Stimulated activated naive CD4-positive, alpha-beta T cell treated with Interleukin-2 at 50 U/mL for 16 hours (primary cell): ENCODE data around the gene POLR1A.

Experiments used
- DNase-seq: peaks from one replicate; lab custom pipeline; 2025; lab: John Stamatoyannopoulos, UW

POLR1A gene

DNA sequence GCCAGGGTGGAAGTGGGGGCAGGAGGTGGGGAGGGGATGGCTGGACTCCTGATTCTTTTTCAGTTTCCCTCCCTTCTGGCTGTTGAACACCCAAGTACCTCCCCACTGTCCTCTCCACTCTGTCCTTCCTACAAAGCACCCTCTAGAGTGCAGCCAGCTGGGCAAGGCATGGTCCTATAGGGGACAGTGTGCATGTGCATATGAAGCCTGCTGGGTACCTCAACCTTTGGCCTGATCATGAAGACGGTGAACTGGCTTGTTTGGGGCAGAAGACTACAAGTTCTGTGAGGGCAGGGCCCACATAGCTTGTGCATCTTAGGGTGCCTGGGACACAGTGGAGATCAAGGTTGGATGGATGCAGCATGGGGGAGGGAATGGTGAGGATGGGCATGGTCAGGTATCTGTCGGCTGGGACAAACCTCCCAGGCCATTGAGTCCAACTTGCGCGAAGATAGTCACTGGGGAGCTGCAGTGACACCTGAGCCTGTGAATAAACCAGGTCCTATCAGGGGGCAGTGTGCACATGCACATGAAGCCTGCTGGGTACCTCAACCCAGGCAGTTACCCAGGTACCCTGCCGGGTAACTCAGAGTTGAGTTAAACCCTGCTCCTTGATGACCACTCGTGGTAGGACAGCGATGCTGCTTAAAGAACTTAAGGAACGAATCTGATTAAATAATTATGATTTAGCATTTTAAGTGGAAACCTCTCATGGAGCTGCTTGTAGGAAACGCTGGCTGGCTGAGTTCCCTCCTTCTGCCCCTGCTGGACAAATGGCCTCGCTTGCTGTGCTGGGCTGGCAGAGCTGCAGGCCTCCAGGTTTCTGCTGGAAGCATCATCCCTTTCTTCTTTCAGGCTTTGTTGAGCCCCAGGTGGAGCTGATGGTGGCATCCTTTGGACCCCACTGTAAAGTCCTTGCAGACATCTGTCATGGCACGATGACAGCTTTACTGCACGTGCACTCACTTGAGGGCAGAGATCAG lies 84.0 kb downstream of the POLR1A start:
- DNase-seq: no peak

GRCh38 chr2:86020984-86021383 lies 84.7 kb downstream of the POLR1A start:
- DNase-seq: no peak

DNA sequence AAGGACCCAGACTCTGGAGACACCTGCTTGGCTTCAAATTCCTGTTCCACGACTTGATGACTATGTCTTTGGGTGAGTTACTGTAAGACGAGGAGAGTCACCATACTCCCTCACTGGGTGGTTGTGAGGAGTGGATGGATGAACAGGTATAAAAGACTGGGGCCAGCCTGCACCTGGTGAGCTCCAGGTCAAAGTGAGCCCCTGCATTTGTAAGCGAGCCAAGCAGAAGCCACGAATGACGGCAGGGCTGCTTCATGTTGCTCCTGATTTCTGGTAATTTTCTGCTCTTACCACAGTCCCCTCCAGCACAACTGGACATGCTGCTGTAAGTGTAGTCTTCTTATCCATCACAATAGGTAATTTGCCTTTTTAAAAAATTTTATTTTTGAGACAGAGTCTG lies 86.6 kb downstream of the POLR1A start:
- no peak for DNase-seq

DNA sequence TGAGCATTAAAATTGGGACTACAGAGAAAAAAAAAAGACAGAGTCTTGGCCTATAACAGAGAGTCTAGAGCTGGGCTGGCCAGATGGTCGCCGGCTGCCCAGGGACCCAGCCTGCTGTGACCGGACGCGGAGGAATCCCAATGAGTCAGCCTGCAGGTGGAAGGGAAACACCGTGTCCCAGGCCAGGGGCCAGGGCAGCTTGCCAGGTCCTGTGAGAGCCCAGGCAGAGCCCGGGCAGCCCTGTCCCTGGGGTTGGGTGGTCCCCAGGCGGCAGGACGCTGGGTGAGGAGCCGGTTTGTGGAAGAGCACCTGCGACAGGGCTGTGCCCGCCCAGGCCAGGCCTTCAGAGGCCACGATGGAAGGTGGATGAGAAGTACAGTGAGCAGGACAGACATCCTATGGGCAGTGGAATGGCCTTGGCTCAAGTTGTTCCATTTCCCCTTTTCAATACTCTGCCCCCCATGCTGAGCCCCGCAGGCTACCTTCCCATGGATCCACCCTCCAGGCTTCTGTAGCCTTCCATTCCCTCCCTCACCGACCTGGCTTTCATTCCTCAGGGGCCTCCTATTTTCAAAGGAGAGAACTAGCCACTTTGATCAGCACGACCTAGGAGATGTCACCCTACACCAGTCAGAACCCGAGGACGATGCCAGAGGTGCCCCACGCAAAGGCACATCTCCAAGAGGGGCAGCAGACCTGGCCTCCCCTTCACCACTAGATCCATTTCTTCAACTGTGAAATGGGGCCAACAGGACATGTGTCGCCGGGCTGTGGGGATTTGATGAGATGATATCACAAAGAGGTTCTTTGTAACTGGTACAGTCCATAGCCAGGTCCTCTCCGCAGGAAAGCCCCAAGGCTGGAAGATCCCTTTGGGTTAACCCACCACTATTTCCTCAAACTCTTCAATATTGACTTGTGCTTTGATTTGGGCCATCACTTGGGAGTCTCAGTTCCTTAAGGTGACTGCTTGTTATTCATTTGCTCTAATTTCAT lies 87.5 kb downstream of the POLR1A start:
- no peak for DNase-seq

DNA sequence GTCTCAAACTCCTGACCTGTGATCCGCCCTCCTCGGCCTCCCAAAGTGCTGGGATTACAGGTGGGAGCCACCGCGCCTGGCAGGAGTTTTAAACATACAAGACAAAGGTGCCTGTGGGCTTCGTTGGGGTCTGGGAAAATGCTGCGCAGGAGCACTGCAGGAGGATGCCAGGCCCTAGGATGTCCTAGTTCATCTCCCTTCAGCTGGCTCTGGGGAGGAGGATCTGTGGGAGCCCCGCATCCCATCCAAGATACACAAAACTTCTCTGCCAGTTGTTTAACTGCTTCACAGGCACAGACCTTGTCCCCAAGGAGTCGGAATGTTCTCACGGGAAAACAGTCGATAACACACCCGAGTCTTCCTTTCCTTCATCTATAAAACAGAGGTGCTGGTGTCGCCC lies 89.1 kb downstream of the POLR1A start:
- DNase-seq: no peak

DNA sequence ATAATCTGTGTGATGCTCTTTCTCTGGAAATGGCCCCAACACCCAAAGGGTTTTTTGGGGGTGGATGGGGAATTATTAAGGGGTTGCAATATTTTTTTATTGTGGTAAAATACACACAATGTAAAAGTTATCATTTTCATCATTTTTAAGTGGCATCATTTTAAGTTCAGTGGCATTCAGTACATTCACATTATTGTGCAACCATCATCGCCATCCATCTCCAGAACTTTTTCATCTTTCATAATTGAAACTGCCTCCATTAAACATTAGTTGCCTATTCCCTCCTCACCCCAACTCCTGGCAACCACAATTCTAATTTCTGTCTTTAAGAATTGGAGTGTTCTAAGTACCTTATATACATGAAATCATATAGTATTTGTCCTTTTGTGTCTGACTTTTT lies 90.0 kb downstream of the POLR1A start:
- no peak for DNase-seq

DNA sequence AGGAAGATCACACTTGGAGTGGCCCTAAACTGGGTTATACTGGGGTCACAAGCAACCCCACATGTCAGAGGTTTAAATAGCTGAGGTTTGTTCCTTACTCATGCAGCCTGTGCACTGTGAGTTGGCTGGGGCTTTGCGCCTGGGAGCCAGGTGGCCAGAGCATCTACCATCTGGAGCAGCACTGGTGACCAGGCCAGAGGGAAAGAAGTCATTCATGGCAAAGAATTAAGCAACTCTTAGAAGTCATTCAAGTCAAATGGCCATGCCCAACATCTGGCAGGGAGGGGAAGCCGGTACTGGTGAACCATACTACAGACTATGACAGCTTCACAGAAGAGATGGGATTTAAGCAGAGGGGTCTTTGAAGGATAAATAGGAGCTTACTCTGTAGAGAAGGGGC lies 90.7 kb downstream of the POLR1A start:
- no peak for DNase-seq

DNA sequence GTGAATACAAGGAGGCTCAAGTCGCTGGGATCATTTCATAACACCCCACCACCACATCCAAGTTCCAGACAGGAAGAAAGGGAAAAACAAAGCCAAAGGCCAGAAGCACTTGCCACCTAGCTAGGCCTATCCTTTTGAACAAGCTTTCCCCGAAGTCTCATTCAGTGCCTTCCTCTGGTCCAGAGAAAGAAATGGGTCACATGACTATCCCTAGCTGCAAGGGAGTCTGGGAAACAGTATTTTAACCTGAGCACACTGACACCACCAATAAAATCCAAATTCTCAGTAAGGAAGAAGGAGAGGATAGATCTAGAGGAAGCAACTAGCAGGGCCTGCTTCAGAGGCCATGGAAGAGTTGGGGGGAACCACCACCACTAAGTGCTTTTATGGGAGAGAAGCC lies 91.2 kb downstream of the POLR1A start:
- no peak for DNase-seq

DNA sequence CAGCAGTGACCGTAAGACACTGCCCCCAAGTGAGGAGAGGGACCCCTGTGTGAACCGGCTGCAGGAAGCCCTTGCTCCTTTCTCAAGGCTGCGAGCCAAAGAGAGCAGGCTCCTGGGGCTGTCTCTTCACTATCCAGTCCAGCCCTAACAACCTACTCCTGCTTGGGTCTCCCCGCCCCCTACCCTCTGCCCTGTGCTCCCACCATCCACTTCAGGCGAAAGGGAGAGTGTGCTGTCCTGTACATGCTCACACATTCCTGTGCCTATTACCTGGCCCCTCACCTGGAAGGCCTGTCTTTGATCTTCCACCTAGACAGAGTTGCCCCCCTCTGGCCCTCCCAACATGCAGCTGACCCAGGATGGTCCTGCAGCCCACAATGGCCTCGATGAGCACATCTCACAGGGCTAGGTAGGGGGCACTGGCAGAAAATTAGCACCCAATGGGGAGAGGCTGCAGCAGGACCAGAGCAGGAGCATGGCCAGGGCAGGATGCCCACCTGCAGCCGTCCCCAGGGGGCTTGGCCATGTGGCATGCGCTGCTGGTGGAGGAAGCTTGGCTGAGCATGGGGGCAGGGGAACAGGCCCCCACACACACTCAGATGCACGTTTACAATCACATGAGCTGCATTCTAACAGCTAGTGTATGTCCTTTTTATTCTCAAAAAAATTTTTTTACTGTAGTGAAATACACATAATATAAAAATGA lies 93.5 kb downstream of the POLR1A start:
- DNase-seq: no peak

DNA sequence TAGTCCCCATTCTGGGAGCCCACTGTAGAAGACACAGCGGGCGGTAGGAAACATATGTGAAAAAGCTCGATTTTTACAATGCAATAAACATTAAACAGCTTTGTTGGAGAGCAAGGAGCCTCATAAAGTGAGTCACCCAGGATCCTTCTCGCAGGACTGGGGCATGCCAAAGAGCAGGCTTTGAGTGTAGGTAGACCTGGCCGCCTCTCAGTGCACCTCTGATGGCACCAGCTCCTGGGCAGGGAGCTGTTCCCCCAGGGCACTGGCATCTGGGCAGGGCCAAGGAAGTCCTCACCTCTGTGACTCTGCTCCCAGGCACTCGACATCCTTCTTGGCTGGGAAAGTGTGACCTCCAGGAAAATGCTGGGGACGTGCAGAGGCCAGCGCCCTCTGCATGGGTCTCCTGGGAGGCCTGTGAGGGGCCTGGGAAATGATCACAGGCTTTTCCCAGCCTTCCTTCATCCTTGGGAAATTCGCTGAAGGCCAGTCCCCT lies 94.2 kb downstream of the POLR1A start:
- no peak for DNase-seq

GRCh38 chr2:86010083-86010482 lies 95.6 kb downstream of the POLR1A start:
- DNase-seq: no peak

DNA sequence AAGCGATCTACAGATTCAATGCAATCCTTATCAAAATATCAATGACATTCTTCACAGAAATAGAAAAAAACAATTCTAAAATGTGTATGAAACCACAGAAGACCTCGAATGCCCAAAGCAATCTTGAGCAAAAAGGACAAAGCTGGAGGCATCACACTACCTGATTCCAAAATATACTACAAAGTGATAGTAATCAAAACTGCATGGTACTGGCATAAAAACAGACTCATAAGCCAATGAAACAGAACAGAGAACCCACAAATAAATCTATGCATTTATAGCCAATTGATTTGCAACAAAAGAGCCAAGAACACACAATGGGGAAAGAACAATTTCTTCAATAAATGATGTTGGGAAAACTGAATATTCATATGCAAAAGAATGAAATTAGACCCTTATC lies 99.2 kb downstream of the POLR1A start:
- no peak for DNase-seq

GRCh38 chr2:86003967-86004366 lies 101.7 kb downstream of the POLR1A start:
- DNase-seq: no peak

GRCh38 chr2:86003104-86003503 lies 102.6 kb downstream of the POLR1A start:
- no peak for DNase-seq

DNA sequence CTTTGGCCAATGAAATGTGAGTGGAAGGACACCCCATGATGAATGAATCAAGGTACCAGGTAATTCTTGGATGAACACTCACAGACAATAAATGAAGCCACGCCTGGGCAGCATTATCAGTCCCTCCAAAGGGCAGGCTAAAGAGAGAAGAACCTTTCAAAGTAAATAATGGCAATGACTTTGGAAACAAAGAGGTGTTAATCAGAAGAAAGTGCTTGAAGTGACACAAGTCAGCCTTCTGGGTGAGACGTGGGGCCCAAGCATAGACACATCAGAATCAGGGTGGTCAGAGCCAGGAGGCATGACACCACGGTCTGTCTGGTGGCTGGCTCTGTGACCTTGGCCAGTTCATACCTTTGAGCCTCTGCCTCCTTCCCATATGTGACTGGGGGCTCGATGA lies 103.3 kb downstream of the POLR1A start:
- DNase-seq: no peak

GRCh38 chr2:86001326-86001725 lies 104.4 kb downstream of the POLR1A start:
- DNase-seq: no peak

DNA sequence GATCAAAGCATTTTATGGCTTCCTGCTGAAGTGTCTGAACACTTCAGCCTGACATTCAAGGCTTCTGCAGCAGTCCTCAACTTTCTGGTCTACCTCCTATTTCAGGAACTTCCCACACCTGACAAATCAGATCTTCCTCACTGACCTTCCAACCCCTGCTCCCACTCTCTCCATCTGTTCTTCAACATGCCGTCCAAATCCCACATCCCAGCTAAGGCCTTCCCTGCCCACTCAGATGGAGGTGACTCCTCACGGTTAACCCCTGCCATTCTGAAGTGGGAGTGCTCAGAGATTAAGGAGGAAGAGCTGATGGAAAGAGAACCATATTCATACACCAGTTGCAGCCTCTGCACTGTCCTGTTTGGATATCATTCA lies 104.8 kb downstream of the POLR1A start:
- DNase-seq: no peak

- no peak for DNase-seq
Measured at GRCh38 chr2:86000131-86000937, 105.4 kb downstream of the POLR1A start.

DNA sequence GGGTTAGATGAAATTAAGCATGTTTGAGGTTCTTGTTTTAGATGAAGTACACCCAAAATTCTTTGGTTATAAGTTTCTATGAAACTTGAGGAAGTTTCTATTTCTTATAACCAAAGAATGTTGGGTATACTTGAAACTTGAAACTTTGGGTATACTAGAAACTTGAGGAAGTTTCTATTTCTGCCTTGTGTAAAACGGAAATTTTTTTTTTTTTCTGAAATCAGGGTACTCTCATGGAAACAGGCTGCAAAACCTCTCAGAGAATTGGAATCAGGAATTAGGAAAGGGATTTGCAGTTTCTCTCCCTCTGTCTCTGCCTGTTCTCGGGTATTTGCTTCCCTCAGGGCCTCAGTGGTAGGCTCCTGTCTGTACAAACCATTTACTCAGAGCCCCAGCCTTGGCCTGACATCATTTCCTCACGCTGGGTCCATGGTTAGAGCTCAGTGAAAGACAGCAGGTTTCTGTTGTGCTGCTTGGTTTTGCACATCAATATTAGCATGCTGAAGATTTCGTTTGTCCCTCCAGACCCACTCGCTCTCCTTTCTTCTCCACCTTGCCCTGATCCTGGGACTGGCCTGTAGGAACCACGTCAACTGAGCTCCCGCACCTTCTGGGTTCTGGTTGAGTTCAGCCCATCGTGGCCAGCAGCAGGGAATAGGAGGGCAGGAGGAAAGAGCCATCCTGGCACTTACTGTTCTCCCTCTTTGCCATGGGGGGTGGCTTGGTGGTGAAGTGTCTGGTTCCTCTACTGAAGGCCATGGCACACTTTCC lies 106.4 kb downstream of the POLR1A start:
- DNase-seq: no peak
